22Rv1 (cell line): ENCODE measurements around the gene YPEL3.

Source experiments
- ZFX ChIP-seq: fragments of 450-650 bp; IDR thresholded peaks from 2 replicates; pipeline ENCODE4 v1.6.1; 2017; ENCODE audit warnings: antibody characterized with exemption, borderline replicate concordance
- TF ChIP-seq, protein P1 (sequence below): fragments of 450-650 bp; IDR thresholded peaks from 2 replicates; pipeline ENCODE4 v1.5.1; 2017; ENCODE audit warnings: mild to moderate bottlenecking

- TF ChIP-seq, protein P1, sequence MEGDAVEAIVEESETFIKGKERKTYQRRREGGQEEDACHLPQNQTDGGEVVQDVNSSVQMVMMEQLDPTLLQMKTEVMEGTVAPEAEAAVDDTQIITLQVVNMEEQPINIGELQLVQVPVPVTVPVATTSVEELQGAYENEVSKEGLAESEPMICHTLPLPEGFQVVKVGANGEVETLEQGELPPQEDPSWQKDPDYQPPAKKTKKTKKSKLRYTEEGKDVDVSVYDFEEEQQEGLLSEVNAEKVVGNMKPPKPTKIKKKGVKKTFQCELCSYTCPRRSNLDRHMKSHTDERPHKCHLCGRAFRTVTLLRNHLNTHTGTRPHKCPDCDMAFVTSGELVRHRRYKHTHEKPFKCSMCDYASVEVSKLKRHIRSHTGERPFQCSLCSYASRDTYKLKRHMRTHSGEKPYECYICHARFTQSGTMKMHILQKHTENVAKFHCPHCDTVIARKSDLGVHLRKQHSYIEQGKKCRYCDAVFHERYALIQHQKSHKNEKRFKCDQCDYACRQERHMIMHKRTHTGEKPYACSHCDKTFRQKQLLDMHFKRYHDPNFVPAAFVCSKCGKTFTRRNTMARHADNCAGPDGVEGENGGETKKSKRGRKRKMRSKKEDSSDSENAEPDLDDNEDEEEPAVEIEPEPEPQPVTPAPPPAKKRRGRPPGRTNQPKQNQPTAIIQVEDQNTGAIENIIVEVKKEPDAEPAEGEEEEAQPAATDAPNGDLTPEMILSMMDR: peak; percentile 81
- no peak for TF ChIP-seq ZFX
These were observed 16.4 kb upstream of the YPEL3 start for GRCh38 chr16:30112197-30113030.
